SKM-1 treated with dmso at 0.1 percent for 144 hours (cell line): ENCODE measurements around the gene CCHCR1.
"Not testable (repeated sequence)": the region's sequence is repeated elsewhere in the genome, so short reads cannot be mapped to it uniquely, and the experiment has no call there.

Experiments used
- DNase-seq: peaks from one replicate; lab custom pipeline; 2025; ENCODE audit not compliant: unreplicated experiment; lab: John Stamatoyannopoulos, UW

The CCHCR1 gene

GRCh38 chr6:31164475-31165063, 7.0 kb upstream of the CCHCR1 start:
- DNase-seq = not testable (repeated sequence)

- DNase-seq = no peak
Observed at GRCh38 chr6:31163922-31164321, 6.3 kb upstream of the CCHCR1 start.

- no peak for DNase-seq
Observed at GRCh38 chr6:31162463-31163165, 5.0 kb upstream of the CCHCR1 start.

GRCh38 chr6:31161216-31162126, 3.9 kb upstream of the CCHCR1 start:
- no peak for DNase-seq

- peak; percentile 38 for DNase-seq
Observed at GRCh38 chr6:31158863-31159855, 1.6 kb upstream of the CCHCR1 start.

- peak; percentile 99 for DNase-seq
Observed at GRCh38 chr6:31158140-31158862, 699 bp upstream of the CCHCR1 start, which contains the start of gene TCF19. TSS of gene TCF19 (plus strand) at chr6:31158589. CDS start at chr6:31159470, 881 bp downstream.

GRCh38 chr6:31156641-31157040, 961 bp downstream of the CCHCR1 start:
- DNase-seq = no peak

- DNase-seq = no peak
Observed at GRCh38 chr6:31154436-31154835, 3.2 kb downstream of the CCHCR1 start.

- no peak for DNase-seq
Observed at GRCh38 chr6:31152781-31153180, 4.8 kb downstream of the CCHCR1 start.

GRCh38 chr6:31149827-31150447, 7.7 kb downstream of the CCHCR1 start:
- DNase-seq = no peak

- no peak for DNase-seq
Observed at GRCh38 chr6:31145386-31145785, 12.2 kb downstream of the CCHCR1 start.

GRCh38 chr6:31144970-31145340, 12.6 kb downstream of the CCHCR1 start:
- no peak for DNase-seq

- DNase-seq = no peak
Observed at GRCh38 chr6:31144296-31144969, 13.2 kb downstream of the CCHCR1 start.

- no peak for DNase-seq
Observed at GRCh38 chr6:31143148-31143547, 14.5 kb downstream of the CCHCR1 start.

- DNase-seq = no peak
Observed at GRCh38 chr6:31142361-31142761, 15.2 kb downstream of the CCHCR1 start.

GRCh38 chr6:31140643-31141042, 17.0 kb downstream of the CCHCR1 start:
- DNase-seq = no peak

- no peak for DNase-seq
Observed at GRCh38 chr6:31139599-31139998, 18.0 kb downstream of the CCHCR1 start.

- DNase-seq = no peak
Observed at GRCh38 chr6:31138982-31139381, 18.6 kb downstream of the CCHCR1 start, which contains the start of gene PSORS1C2. TSS of gene PSORS1C2 (minus strand) at chr6:31139066. CDS start at chr6:31139026, 40 bp downstream.

- no peak for DNase-seq
Observed at GRCh38 chr6:31135710-31136109, 21.9 kb downstream of the CCHCR1 start.
